Stimulated activated naive CD8-positive, alpha-beta T cell treated with anti-CD3 and anti-CD28 coated beads, Interleukin-15, Interleukin-2, amounts not matched to agents 100 U/mL and 50 U/mL, for 24 hours (primary cell): ENCODE measurements around the gene MBOAT2.
A peak's percentile ranks its signal among the peaks of the same experiment; 100 is the strongest.

Source experiments
- ATAC-seq: fragments of 150-1000 bp; cut with Tn5 transposase; one replicate; pipeline ENCODE4 v1.10.0; 2021
- DNase-seq: peaks from one replicate; pipeline ENCODE4 v3.0.0; 2021

MBOAT2 gene

GRCh38 chr2:8821276-8822217 lies 181.9 kb downstream of the MBOAT2 start:
- ATAC-seq: no peak
- no peak for DNase-seq

GRCh38 chr2:8819948-8820347 lies 183.5 kb downstream of the MBOAT2 start:
- no peak for ATAC-seq
- DNase-seq: no peak

- DNase-seq (no peak), ATAC-seq (no peak)
Observed at GRCh38 chr2:8819194-8819593, 184.3 kb downstream of the MBOAT2 start.

DNA sequence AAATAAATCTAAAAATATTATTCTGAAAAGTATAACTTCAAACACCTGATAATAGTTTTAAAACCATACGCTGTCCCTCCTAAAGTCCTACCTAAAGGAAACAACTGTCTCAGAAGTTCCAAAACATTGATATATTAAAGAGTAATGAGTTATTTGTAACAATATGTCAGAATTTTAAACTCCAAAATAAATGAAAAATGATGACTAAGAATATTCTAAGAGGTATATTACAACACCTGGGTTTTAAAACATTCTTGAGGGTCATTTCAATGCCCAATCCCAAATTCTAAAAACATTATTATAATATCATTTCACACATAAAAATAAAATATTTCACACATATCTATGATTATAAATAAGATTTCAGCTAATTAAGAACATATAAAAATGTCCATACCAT lies 186.3 kb downstream of the MBOAT2 start:
- ATAC-seq (no peak), DNase-seq (no peak)

GRCh38 chr2:8806885-8807704 lies 196.4 kb downstream of the MBOAT2 start:
- DNase-seq: no peak
- no peak for ATAC-seq

DNA sequence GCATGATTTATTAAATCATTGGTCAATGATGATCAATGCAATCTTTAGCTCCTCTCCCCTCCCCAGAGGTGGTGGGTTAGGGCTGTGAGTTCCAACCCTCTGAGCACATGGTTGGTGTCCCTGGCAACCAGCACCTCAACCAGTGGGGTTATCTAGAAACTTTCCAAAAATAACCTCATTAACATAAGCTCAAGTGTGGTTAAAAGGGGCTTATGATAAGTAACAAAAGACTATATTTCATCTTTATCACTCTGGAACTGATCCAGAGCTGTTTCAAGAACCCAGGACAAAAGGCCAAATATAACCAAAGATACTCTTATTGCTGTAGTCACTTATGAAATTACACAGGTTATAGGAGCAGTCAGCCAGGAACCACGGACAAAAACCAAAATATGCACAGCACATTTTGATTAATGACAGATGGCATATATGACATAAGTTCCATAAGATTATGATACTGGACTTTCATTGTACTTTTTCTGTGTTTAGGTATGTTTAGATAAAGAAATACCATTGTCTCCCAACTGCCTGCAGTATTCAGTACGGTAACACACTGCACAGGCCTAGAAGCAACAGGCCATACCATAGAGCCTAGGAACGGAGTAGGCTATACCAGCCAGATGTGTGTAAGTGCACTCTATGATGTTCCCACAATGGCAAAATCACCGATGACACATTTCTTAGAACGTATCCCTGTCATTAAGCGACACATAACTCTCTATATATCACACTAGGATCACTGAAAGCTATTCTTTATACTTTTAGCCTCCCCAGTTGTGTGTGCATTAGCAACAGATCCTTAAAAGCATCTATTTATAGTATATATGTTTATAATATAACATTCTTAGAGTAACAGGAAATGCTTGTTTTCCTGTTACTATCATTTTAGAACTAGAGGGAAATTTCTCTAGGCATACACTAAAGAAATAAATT lies 197.9 kb downstream of the MBOAT2 start:
- no peak for DNase-seq
- no peak for ATAC-seq

DNA sequence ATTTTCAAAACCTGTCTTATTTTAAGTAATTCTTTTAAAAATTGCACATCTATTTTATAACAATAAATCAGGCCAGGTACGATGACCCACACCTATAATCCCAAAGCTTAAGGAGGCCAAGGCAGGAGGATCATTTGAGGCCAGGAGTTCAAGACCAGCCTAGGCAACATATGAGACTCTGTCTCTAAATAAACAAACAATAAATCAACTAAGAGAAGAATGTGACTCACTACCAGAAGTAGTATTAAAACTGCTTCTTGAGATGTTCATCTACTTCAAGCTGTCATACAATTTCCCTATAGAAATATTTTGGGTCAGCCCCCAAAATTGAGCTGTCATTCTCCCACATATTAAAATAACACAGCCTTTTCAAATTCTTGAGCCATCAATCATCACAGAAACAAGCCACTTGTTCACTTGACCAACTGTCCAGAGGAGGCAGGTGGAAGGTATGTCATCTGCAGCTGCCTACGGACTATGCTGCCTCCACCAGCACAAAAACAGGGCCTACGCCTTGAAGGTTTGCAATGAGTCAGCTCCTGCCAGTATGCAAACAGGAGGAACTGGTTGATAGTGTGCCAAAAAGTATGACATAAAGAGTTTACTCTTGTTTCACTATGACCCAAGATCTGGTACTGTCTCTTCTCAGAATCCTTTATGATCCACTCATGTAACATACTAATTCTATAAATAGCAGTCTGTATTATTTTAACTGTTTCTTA lies 199.7 kb downstream of the MBOAT2 start:
- ATAC-seq (peak; percentile 94), DNase-seq (peak; percentile 36)

- DNase-seq (no peak), ATAC-seq (no peak)
Observed at GRCh38 chr2:8802741-8803140, 200.7 kb downstream of the MBOAT2 start.
